CD8-positive, alpha-beta memory T cell (primary cell): ENCODE measurements around the gene HMCN1. TPM values are rescaled to one million over a fixed set of nuclear protein-coding genes. Genes with fewer than 3 reads are reported as not detected.

Experiments
- CTCF ChIA-PET: fragments of 350-600 bp; sonication (Branson Sonifier 250); formaldehyde crosslinking; loops from one replicate; lab custom pipeline; 2021; ENCODE audit warnings: antibody characterized with exemption; lab: Charles Lee
- POLR2A ChIA-PET: fragments of 350-600 bp; sonication (Branson Sonifier 250); formaldehyde crosslinking; loops from one replicate; lab custom pipeline; 2021; ENCODE audit warnings: antibody characterized with exemption; lab: Charles Lee
- DNase-seq, 5 donors: peaks; one replicate each; pipeline versions ENCODE4 v3.0.0 to v3.0.0-alpha.2; 2020 to 2022; ENCODE audit warnings: mixed read lengths in 1 of 5
- H3K27ac ChIP-seq: one replicate; pipeline ENCODE4 v1.7.0; 2013; ENCODE audit warnings: low read depth, mild to moderate bottlenecking, low read length, moderate library complexity
- H3K27me3 ChIP-seq: 2 replicates; pipeline ENCODE4 v1.7.0; 2013; ENCODE audit warnings: low read length, mild to moderate bottlenecking; ENCODE audit not compliant: insufficient read depth, poor library complexity, severe bottlenecking
- H3K36me3 ChIP-seq: 2 replicates; pipeline ENCODE4 v1.7.0; 2013; ENCODE audit warnings: mild to moderate bottlenecking, low read length, moderate library complexity; ENCODE audit not compliant: insufficient read depth
- H3K4me1 ChIP-seq: 2 replicates; pipeline ENCODE4 v1.7.0; 2013; ENCODE audit warnings: mild to moderate bottlenecking, low read length, moderate library complexity; ENCODE audit not compliant: insufficient read depth
- H3K4me3 ChIP-seq: 2 replicates; pipeline ENCODE4 v1.7.0; 2013; ENCODE audit warnings: mild to moderate bottlenecking, low read length
- H3K9me3 ChIP-seq: 2 replicates; pipeline ENCODE4 v1.7.0; 2013; ENCODE audit warnings: mild to moderate bottlenecking, low read length
- H3K27ac Mint-ChIP-seq, 8 donors: one replicate each; pipeline ENCODE4 v1.8.0; 2020 to 2021; ENCODE audit warnings: mixed read lengths in 8 of 8, mild to moderate bottlenecking in 6 of 8, inconsistent platforms in 3 of 8, moderate library complexity in 3 of 8
- H3K27me3 Mint-ChIP-seq, 2 donors: one replicate each; pipeline ENCODE4 v1.8.0; 2020 to 2021; ENCODE audit warnings: mixed read lengths in 2 of 2, mild to moderate bottlenecking in 1 of 2, moderate library complexity in 1 of 2
- H3K36me3 Mint-ChIP-seq, 3 donors: one replicate each; pipeline ENCODE4 v1.8.0; 2020 to 2021; ENCODE audit warnings: mixed read lengths in 3 of 3, inconsistent platforms in 1 of 3, mild to moderate bottlenecking in 1 of 3
- H3K4me1 Mint-ChIP-seq, 3 donors: one replicate each; pipeline ENCODE4 v1.8.0; 2020 to 2021; ENCODE audit warnings: mixed read lengths in 3 of 3, inconsistent platforms in 1 of 3, mild to moderate bottlenecking in 1 of 3
- H3K4me3 Mint-ChIP-seq, 7 donors: one replicate each; pipeline ENCODE4 v1.8.0; 2020 to 2021; ENCODE audit warnings: mixed read lengths in 7 of 7, mild to moderate bottlenecking in 6 of 7, moderate library complexity in 4 of 7, inconsistent platforms in 2 of 7
- H3K9me3 Mint-ChIP-seq, 5 donors: one replicate each; pipeline ENCODE4 v1.8.0; 2020 to 2022; ENCODE audit warnings: mixed read lengths in 5 of 5, mild to moderate bottlenecking in 3 of 5, moderate library complexity in 2 of 5, inconsistent platforms in 1 of 5
- polyA plus RNA-seq: library from polyadenylated mRNA; unstranded; fragments of 300-500 nt; fragmentation: Illumina TruSeq; gene quantifications from one replicate; pipeline ENCODE4 v1.2.3, GENCODE V29; 2021
- total RNA-seq, 2 experiments: library from RNA; stranded (reverse); gene quantifications; one replicate each; pipeline ENCODE4 v1.2.3, GENCODE V29; 2021

HMCN1 gene
- total and polyA plus RNA-seq, 3 experiments from 2014 or later, result 0.02 to 0.04 TPM; not detected in 1

- CTCF ChIA-PET, result no interaction called here
- no peaks in the 10 kb centered on the region for H3K4me1 ChIP-seq
- no peak overlapping the region for H3K27ac ChIP-seq
- no peaks in the 10 kb centered on the region for H3K9me3 ChIP-seq
- DNase-seq, result no peak
- no peak overlapping the region for H3K4me3 ChIP-seq
- no peaks in the 10 kb centered on the region for H3K27me3 ChIP-seq
- H3K36me3 Mint-ChIP-seq, result no peaks in the 10 kb centered on the region
- POLR2A ChIA-PET, result no interaction called here
- no peaks in the 10 kb centered on the region for H3K36me3 ChIP-seq
- H3K4me3 Mint-ChIP-seq, result no peak overlapping the region
- no peaks in the 10 kb centered on the region for H3K9me3 Mint-ChIP-seq
- H3K27me3 Mint-ChIP-seq, result no peaks in the 10 kb centered on the region
- no peak overlapping the region for H3K27ac Mint-ChIP-seq
- no peaks in the 10 kb centered on the region for H3K4me1 Mint-ChIP-seq
These were observed 308.0 kb downstream of the HMCN1 start for GRCh38 chr1:186042230-186042629.

GRCh38 chr1:186043296-186043695 lies 309.1 kb downstream of the HMCN1 start:
- no peak for DNase-seq
- Histone ChIP-seq H3K4me1 (no peaks in the 10 kb centered on the region), H3K4me3 (no peak overlapping the region), H3K9me3 (no peaks in the 10 kb centered on the region), H3K27ac (no peak overlapping the region), H3K36me3 (no peaks in the 10 kb centered on the region), H3K27me3 (no peaks in the 10 kb centered on the region)
- Mint-ChIP-seq H3K4me3 (no peak overlapping the region), H3K27ac (no peak overlapping the region), H3K4me1 (no peaks in the 10 kb centered on the region), H3K27me3 (no peaks in the 10 kb centered on the region), H3K9me3 (no peaks in the 10 kb centered on the region), H3K36me3 (no peaks in the 10 kb centered on the region)
- ChIA-PET CTCF (no interaction called here), POLR2A (no interaction called here)

- Histone ChIP-seq H3K36me3 (no peaks in the 10 kb centered on the region), H3K27me3 (no peaks in the 10 kb centered on the region), H3K4me3 (no peak overlapping the region), H3K4me1 (no peaks in the 10 kb centered on the region), H3K9me3 (no peaks in the 10 kb centered on the region), H3K27ac (no peak overlapping the region)
- POLR2A ChIA-PET, result no interaction called here
- Mint-ChIP-seq H3K27ac (no peak overlapping the region), H3K9me3 (no peaks in the 10 kb centered on the region), H3K4me3 (no peak overlapping the region), H3K4me1 (no peaks in the 10 kb centered on the region), H3K27me3 (no peaks in the 10 kb centered on the region), H3K36me3 (no peaks in the 10 kb centered on the region)
- CTCF ChIA-PET, result no interaction called here
- DNase-seq, result no peak
These were observed 310.0 kb downstream of the HMCN1 start for GRCh38 chr1:186044079-186044685.

- Histone ChIP-seq H3K4me3 (no peak overlapping the region), H3K36me3 (no peaks in the 10 kb centered on the region), H3K9me3 (no peaks in the 10 kb centered on the region), H3K27ac (no peak overlapping the region), H3K27me3 (no peaks in the 10 kb centered on the region), H3K4me1 (no peaks in the 10 kb centered on the region)
- Mint-ChIP-seq H3K4me3 (no peak overlapping the region), H3K27me3 (no peaks in the 10 kb centered on the region), H3K9me3 (no peaks in the 10 kb centered on the region), H3K27ac (no peak overlapping the region), H3K36me3 (no peaks in the 10 kb centered on the region), H3K4me1 (no peaks in the 10 kb centered on the region)
- CTCF ChIA-PET, result no interaction called here
- DNase-seq, result no peak
- POLR2A ChIA-PET, result no interaction called here
These were observed 312.4 kb downstream of the HMCN1 start for GRCh38 chr1:186046437-186047211.

GRCh38 chr1:186050360-186050759 lies 316.2 kb downstream of the HMCN1 start:
- Mint-ChIP-seq H3K36me3 (no peaks in the 10 kb centered on the region), H3K4me3 (no peak overlapping the region), H3K9me3 (no peaks in the 10 kb centered on the region), H3K4me1 (no peaks in the 10 kb centered on the region), H3K27ac (peak overlapping the region in 1 of 8 donors; percentile 17), H3K27me3 (no peaks in the 10 kb centered on the region)
- ChIA-PET POLR2A (no interaction called here), CTCF (no interaction called here)
- Histone ChIP-seq H3K27me3 (no peaks in the 10 kb centered on the region), H3K4me1 (no peaks in the 10 kb centered on the region), H3K36me3 (no peaks in the 10 kb centered on the region), H3K9me3 (no peaks in the 10 kb centered on the region), H3K4me3 (no peak overlapping the region), H3K27ac (no peak overlapping the region)
- DNase-seq, result no peak

- POLR2A ChIA-PET, result no interaction called here
- Histone ChIP-seq H3K36me3 (no peaks in the 10 kb centered on the region), H3K27me3 (no peaks in the 10 kb centered on the region), H3K4me3 (no peak overlapping the region), H3K9me3 (no peaks in the 10 kb centered on the region), H3K27ac (no peak overlapping the region), H3K4me1 (no peaks in the 10 kb centered on the region)
- Mint-ChIP-seq H3K4me1 (no peaks in the 10 kb centered on the region), H3K36me3 (no peaks in the 10 kb centered on the region), H3K27ac (no peak overlapping the region), H3K27me3 (no peaks in the 10 kb centered on the region), H3K4me3 (no peak overlapping the region), H3K9me3 (no peaks in the 10 kb centered on the region)
- CTCF ChIA-PET, result no interaction called here
- DNase-seq, result no peak
These were observed 319.8 kb downstream of the HMCN1 start for GRCh38 chr1:186054003-186054402.

GRCh38 chr1:186054932-186055331 lies 320.7 kb downstream of the HMCN1 start:
- Histone ChIP-seq H3K27ac (no peak overlapping the region), H3K36me3 (no peaks in the 10 kb centered on the region), H3K9me3 (no peaks in the 10 kb centered on the region), H3K4me1 (no peaks in the 10 kb centered on the region), H3K27me3 (no peaks in the 10 kb centered on the region), H3K4me3 (no peak overlapping the region)
- DNase-seq, result no peak
- Mint-ChIP-seq H3K27me3 (no peaks in the 10 kb centered on the region), H3K9me3 (no peaks in the 10 kb centered on the region), H3K27ac (no peak overlapping the region), H3K4me3 (no peak overlapping the region), H3K4me1 (no peaks in the 10 kb centered on the region), H3K36me3 (no peaks in the 10 kb centered on the region)
- CTCF ChIA-PET, result no interaction called here
- POLR2A ChIA-PET, result no interaction called here

GRCh38 chr1:186055846-186056245 lies 321.7 kb downstream of the HMCN1 start:
- no peak overlapping the region for H3K4me3 ChIP-seq
- no peaks in the 10 kb centered on the region for H3K27me3 Mint-ChIP-seq
- no peak overlapping the region for H3K27ac Mint-ChIP-seq
- H3K36me3 Mint-ChIP-seq, result no peaks in the 10 kb centered on the region
- no peak for DNase-seq
- no peaks in the 10 kb centered on the region for H3K4me1 ChIP-seq
- H3K27me3 ChIP-seq, result no peaks in the 10 kb centered on the region
- no peaks in the 10 kb centered on the region for H3K4me1 Mint-ChIP-seq
- no peak overlapping the region for H3K4me3 Mint-ChIP-seq
- no peaks in the 10 kb centered on the region for H3K9me3 Mint-ChIP-seq
- no peaks in the 10 kb centered on the region for H3K36me3 ChIP-seq
- no peak overlapping the region for H3K27ac ChIP-seq
- H3K9me3 ChIP-seq, result no peaks in the 10 kb centered on the region
- CTCF ChIA-PET, result no interaction called here
- POLR2A ChIA-PET, result no interaction called here
